Measurements from ENCODE around the gene CNKSR3. TPM values are rescaled to one million over a fixed set of nuclear protein-coding genes. Genes with fewer than 3 reads are reported as not detected.

CNKSR3 gene
- total and polyA plus RNA-seq, 2 of the 8 experiments (the other 6 are each of a cell fraction or from before 2014, with no cell fraction given): 1.2 to 6.2 TPM

DNA sequence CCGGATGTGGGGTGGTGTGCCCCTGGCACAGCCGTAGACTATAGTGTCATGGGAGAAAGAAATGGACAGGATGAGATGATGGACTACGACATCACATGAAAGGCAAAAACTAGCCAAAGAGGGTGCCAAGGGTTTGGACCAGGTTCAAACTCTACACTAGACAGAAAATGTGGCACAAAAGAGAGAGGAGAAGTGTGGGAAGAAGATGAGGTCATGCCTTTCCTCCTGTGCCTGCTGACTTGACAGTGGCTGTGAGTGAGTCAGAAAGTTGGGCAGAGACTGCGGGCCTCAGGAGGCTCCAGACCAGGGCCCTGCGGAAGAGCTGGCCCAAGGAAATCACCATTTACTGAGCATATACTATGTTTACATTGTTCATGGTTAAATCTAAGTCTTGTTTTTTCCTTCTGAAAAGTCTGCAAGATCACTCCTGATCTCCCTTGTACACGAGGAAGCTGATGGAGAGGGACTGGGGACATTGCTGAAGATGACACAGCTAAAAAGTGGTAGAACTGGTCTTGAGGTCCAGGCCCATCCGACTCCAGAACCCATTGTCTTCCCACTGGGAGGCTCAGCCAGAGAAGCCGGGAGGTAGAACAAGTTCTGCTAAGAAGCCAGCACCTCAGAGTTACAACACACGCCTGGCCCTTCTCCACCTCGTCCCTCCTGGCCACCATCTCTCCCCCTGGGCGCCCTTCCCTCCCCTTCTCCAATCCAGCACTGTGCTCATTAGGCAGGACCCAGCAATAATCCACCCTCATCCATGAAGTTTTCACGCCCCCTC, 35.6 kb downstream of the CNKSR3 start:
- Histone ChIP-seq H3K56ac (replicated peaks; ENCODE audit: insufficient read length, low read depth, low read length) (no peak overlapping the region), H2BK5ac (ENCODE audit: low read depth, low read length) (no peak overlapping the region), H3K27me3 (replicated peaks in 1 of 4; ENCODE audit: control insufficient read depth in 3 of 4, extremely low read depth in 1 of 4, insufficient read depth in 3 of 4, low read length in 3 of 4) (no peaks in the 10 kb centered on the region), H4K91ac (replicated peaks; ENCODE audit: insufficient read length, low read length) (no peak overlapping the region), H3K9ac (replicated peaks in 1 of 4; ENCODE audit: extremely low read depth in 1 of 4, low read depth in 3 of 4, low read length in 3 of 4) (no peak overlapping the region), H3K4ac (replicated peaks; ENCODE audit: insufficient read length, low read depth, low read length) (no peak overlapping the region), H3K9me3 (ENCODE audit: insufficient read depth in 2 of 2, low read depth in 1 of 2, low read length in 1 of 2) (peaks cover 0 to 7% of the 10 kb centered on the region in 2 experiments; a peak in 3 of 4 replicates), H2BK20ac (ENCODE audit: low read length) (no peak overlapping the region), H3K4me1 (replicated peaks in 1 of 4; ENCODE audit: control insufficient read depth in 3 of 4, insufficient read depth in 4 of 4, low read length in 3 of 4) (peaks cover 0 to 6% (median 0%) of the 10 kb centered on the region in 4 experiments; a peak in 2 of 7 replicates), H3K4me3 (ENCODE audit: extremely low read depth in 1 of 4, insufficient read depth in 2 of 4, low read depth in 3 of 4, low read length in 4 of 4) (no peak overlapping the region), H3K36me3 (ENCODE audit: control insufficient read depth in 2 of 4, insufficient read depth in 4 of 4, low read length in 3 of 4) (no peaks in the 10 kb centered on the region; a peak in 1 of 8 replicates), H2AK5ac (ENCODE audit: low read depth, low read length) (no peak overlapping the region), H4K8ac (ENCODE audit: extremely low read depth, insufficient read depth, low read length) (no peak overlapping the region), H3K79me1 (ENCODE audit: low read depth, low read length) (0 out of 2 replicates have a peak, but pooled peaks cover 2% of the 10 kb centered on the region), H2BK12ac (ENCODE audit: low read depth, low read length) (no peak overlapping the region), H3K23ac (ENCODE audit: insufficient read length) (no peak overlapping the region), H2BK15ac (ENCODE audit: low read length) (no peak overlapping the region), H3K79me2 (ENCODE audit: control insufficient read depth in 1 of 2, insufficient read depth in 2 of 2, low read length in 2 of 2) (no peaks in the 10 kb centered on the region; a peak in 1 of 4 replicates), H3K27ac (ENCODE audit: low read depth, low read length) (no peak overlapping the region), H3K23me2 (ENCODE audit: low read depth, low read length) (no peaks in the 10 kb centered on the region), H3K4me2 (ENCODE audit: insufficient read depth in 1 of 2, low read depth in 2 of 2, low read length in 2 of 2) (no peak overlapping the region), H4K5ac (ENCODE audit: insufficient read length, low read depth, low read length) (no peak overlapping the region), H2AFZ (ENCODE audit: low read length) (no peak overlapping the region), H2BK120ac (replicated peaks; ENCODE audit: low read depth, low read length) (no peak overlapping the region), H4K20me1 (replicated peaks in 1 of 2; ENCODE audit: control insufficient read depth in 1 of 2, insufficient read depth in 2 of 2, low read length in 2 of 2) (no peaks in the 10 kb centered on the region), H3K18ac (ENCODE audit: extremely low read depth, low read length) (no peak overlapping the region), H3K14ac (ENCODE audit: insufficient read length) (no peak overlapping the region)
- ChIA-PET CTCF (ENCODE audit: partially characterized antibody) (interaction anchor here (1.8 to 1.9 kb wide), 2 partner anchors 8 to 31 kb away, joined by 4 to 6 read pairs; no protein-coding TSS in a partner anchor), POLR2A (ENCODE audit: partially characterized antibody) (no interaction called here)
- DNase-seq (ENCODE audit: low read depth in 1 of 2, low spot score in 2 of 2) (no peak), FAIRE-seq (no peak)
- 96% methylated on average over 11 of the region's 12 CpGs; no CpG with 5 or more reads in 1 of the 2 experiments for WGBS, 2 experiments (ENCODE audit: extremely low coverage in 1 of 2, insufficient coverage in 1 of 2, insufficient read length in 1 of 2, insufficient replicate concordance in 2 of 2, low coverage in 1 of 2, low lambda C conversion rate in 2 of 2, missing lambda C conversion rate in 1 of 2)
- TF ChIP-seq RFX5 (IDR thresholded peaks at IDR 0.05; ENCODE audit: borderline replicate concordance, low read depth, low read length) (no peak), SUZ12 (IDR thresholded peaks at IDR 0.05; ENCODE audit: low read length) (no peak), EP300 (IDR thresholded peaks at IDR 0.05; ENCODE audit: borderline replicate concordance in 1 of 2, low read depth in 2 of 2, low read length in 2 of 2) (no peak), FOSL1 (IDR thresholded peaks at IDR 0.05; ENCODE audit: insufficient read depth, low read depth, low read length) (no peak), SAP30 (IDR thresholded peaks at IDR 0.05; ENCODE audit: insufficient read depth, insufficient replicate concordance, low read length) (no peak), TAF1 (IDR thresholded peaks at IDR 0.05; ENCODE audit: low read depth, low read length) (no peak), TCF12 (IDR thresholded peaks at IDR 0.05; ENCODE audit: low read depth, low read length) (no peak)
- TF ChIP-seq, protein P1, sequence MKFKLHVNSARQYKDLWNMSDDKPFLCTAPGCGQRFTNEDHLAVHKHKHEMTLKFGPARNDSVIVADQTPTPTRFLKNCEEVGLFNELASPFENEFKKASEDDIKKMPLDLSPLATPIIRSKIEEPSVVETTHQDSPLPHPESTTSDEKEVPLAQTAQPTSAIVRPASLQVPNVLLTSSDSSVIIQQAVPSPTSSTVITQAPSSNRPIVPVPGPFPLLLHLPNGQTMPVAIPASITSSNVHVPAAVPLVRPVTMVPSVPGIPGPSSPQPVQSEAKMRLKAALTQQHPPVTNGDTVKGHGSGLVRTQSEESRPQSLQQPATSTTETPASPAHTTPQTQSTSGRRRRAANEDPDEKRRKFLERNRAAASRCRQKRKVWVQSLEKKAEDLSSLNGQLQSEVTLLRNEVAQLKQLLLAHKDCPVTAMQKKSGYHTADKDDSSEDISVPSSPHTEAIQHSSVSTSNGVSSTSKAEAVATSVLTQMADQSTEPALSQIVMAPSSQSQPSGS (IDR thresholded peaks at IDR 0.05; ENCODE audit: low read length): no peak
- TF ChIP-seq, protein P2, sequence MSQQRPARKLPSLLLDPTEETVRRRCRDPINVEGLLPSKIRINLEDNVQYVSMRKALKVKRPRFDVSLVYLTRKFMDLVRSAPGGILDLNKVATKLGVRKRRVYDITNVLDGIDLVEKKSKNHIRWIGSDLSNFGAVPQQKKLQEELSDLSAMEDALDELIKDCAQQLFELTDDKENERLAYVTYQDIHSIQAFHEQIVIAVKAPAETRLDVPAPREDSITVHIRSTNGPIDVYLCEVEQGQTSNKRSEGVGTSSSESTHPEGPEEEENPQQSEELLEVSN (IDR thresholded peaks at IDR 0.05): no peak
